AG04450 (cell line): ENCODE measurements around the gene FIBCD1. TPM values are rescaled to one million over a fixed set of nuclear protein-coding genes. Genes with fewer than 3 reads are reported as not detected.
"Not testable (repeated sequence)": the region's sequence is repeated elsewhere in the genome, so short reads cannot be mapped to it uniquely, and the experiment has no call there.

Source experiments
- CTCF ChIA-PET: fragments of 300-600, 350-600 bp; formaldehyde crosslinking; extraction: SDS; loops from one replicate; lab custom pipeline; 2022; ENCODE audit warnings: antibody characterized with exemption, inconsistent platforms; lab: Charles Lee
- POLR2A ChIA-PET: fragments of 350-600 bp; formaldehyde crosslinking; extraction: SDS; loops from one replicate; lab custom pipeline; 2021; ENCODE audit warnings: antibody characterized with exemption, inconsistent platforms; lab: Yijun Ruan, JAX
- DNase-seq: peaks from one replicate; pipeline ENCODE4 v3.0.0-alpha.2; 2011; ENCODE audit warnings: low read depth, low spot score
- H3K27ac ChIP-seq: one replicate; pipeline ENCODE4 v1.5.1; 2012; ENCODE audit warnings: low read depth, low read length, control low read depth
- H3K27me3 ChIP-seq: one replicate; pipeline ENCODE4 v1.6.0; 2012; ENCODE audit warnings: low read length; ENCODE audit not compliant: control insufficient read depth, insufficient read depth
- H3K4me3 ChIP-seq: 2 replicates; pipeline ENCODE4 v1.5.1; 2011; ENCODE audit warnings: mild to moderate bottlenecking, low read depth, low read length, control low read depth
- H3K9me3 ChIP-seq: 2 replicates; pipeline ENCODE4 v1.5.1; 2012; ENCODE audit warnings: low read length; ENCODE audit not compliant: control insufficient read depth, insufficient read depth
- CTCF ChIP-seq: IDR thresholded peaks from 2 replicates; pipeline ENCODE4 v1.5.1; 2011; ENCODE audit warnings: low read depth, low read length, control low read depth, inconsistent platforms
- polyA plus RNA-seq: library from polyadenylated mRNA; depleted of rRNA; stranded (reverse); fragments of >200 nt; gene quantifications from 2 replicates; pipeline ENCODE4 v1.2.3, GENCODE V29; 2011

Gene FIBCD1
- polyA plus RNA-seq, 1 experiment, result 2.2 TPM

- no peak overlapping the region for H3K27ac ChIP-seq
- no peak overlapping the region for H3K4me3 ChIP-seq
- H3K27me3 ChIP-seq, result peaks cover 9% of the 10 kb centered on the region
- H3K9me3 ChIP-seq, result peaks cover 20% of the 10 kb centered on the region
- no peak for DNase-seq
- ChIA-PET POLR2A (no interaction called here), CTCF (interaction anchor here (0.9 to 1.5 kb wide), 2 partner anchors 94 to 253 kb away, joined by 3 to 5 read pairs; no protein-coding TSS in a partner anchor)
- no peak for TF ChIP-seq CTCF
These were observed 20.8 kb upstream of the FIBCD1 start for GRCh38 chr9:130959809-130960334.

GRCh38 chr9:130958564-130958963 lies 19.5 kb upstream of the FIBCD1 start:
- CTCF ChIA-PET, POLR2A ChIA-PET: not testable (repeated sequence)
- H3K9me3 ChIP-seq, result peaks cover 13% of the 10 kb centered on the region

GRCh38 chr9:130957451-130958203 lies 18.6 kb upstream of the FIBCD1 start:
- ChIA-PET POLR2A (no interaction called here), CTCF (interaction anchor here (0.7 kb wide), 1 partner anchor 257 kb away, joined by 4 read pairs; no protein-coding TSS in a partner anchor)
- peaks cover 9% of the 10 kb centered on the region; the same call in 1 of the 2 replicates for H3K9me3 ChIP-seq
- peaks cover 19% of the 10 kb centered on the region for H3K27me3 ChIP-seq
- H3K4me3 ChIP-seq, result no peak overlapping the region
- no peak for DNase-seq
- H3K27ac ChIP-seq, result no peak overlapping the region
- TF ChIP-seq CTCF, result no peak

More at GRCh38 chr9:130958564-130958963, 19.5 kb upstream of the FIBCD1 start:
- peaks cover 14% of the 10 kb centered on the region for H3K27me3 ChIP-seq
- not testable (repeated sequence) for H3K4me3 ChIP-seq, DNase-seq, H3K27ac ChIP-seq

- no peak for TF ChIP-seq CTCF
These were observed 17.8 kb upstream of the FIBCD1 start for GRCh38 chr9:130956636-130957450.

GRCh38 chr9:130955947-130956621 lies 17.0 kb upstream of the FIBCD1 start:
- Histone ChIP-seq H3K9me3 (peaks cover 9% of the 10 kb centered on the region; the same call in 1 of the 2 replicates), H3K27ac (no peak overlapping the region), H3K27me3 (peaks cover 22% of the 10 kb centered on the region), H3K4me3 (no peak overlapping the region)
- ChIA-PET CTCF (interaction anchor here (0.5 to 1.2 kb wide), 2 partner anchors 15 to 44 kb away, joined by 4 to 6 read pairs; no protein-coding TSS in a partner anchor), POLR2A (no interaction called here)
- TF ChIP-seq CTCF, result no peak
- no peak for DNase-seq

More at GRCh38 chr9:130956636-130957450, 17.8 kb upstream of the FIBCD1 start:
- POLR2A ChIA-PET, result no interaction called here
- CTCF ChIA-PET, result interaction anchor here (1.2 kb wide), 1 partner anchor 15 kb away, joined by 6 read pairs; no protein-coding TSS in a partner anchor
- no peak overlapping the region for H3K4me3 ChIP-seq
- H3K27me3 ChIP-seq, result peaks cover 22% of the 10 kb centered on the region
- no peak overlapping the region for H3K27ac ChIP-seq
- DNase-seq, result no peak
- H3K9me3 ChIP-seq, result peaks cover 9% of the 10 kb centered on the region; the same call in 1 of the 2 replicates

- DNase-seq, H3K4me3 ChIP-seq, CTCF ChIA-PET, H3K27ac ChIP-seq, H3K9me3 ChIP-seq, POLR2A ChIA-PET: not testable (repeated sequence)
- H3K27me3 ChIP-seq, result peaks cover 28% of the 10 kb centered on the region
These were observed 15.9 kb upstream of the FIBCD1 start for GRCh38 chr9:130954925-130955324.
